NCI-H82 (cell line): ENCODE data around the gene FKTN.

Source experiments
- DNase-seq: peaks from one replicate; lab custom pipeline; 2025; lab: John Stamatoyannopoulos, UW

FKTN gene

DNA sequence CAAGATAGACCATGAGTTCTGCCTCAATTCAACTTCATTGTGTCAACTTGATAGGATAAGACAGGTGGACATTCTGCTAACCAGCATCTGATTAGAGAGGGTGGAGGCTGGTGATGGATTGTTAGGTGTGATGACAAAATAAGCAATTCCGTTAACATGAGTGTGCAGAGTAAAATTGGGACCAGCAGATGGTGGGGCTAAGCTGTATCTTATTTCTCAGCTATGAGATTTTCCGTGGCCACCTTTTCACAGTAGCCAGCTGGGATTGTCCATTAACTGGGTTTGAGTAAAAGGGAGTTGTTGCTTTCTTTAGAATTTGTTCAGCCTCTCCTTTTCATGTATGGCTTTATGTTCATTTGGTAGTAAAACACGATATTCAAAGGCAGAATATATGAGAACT, 75.5 kb downstream of the FKTN start:
- peak; percentile 99 for DNase-seq

- DNase-seq: no peak
Observed at GRCh38 chr9:105636331-105636730, 78.4 kb downstream of the FKTN start.

DNA sequence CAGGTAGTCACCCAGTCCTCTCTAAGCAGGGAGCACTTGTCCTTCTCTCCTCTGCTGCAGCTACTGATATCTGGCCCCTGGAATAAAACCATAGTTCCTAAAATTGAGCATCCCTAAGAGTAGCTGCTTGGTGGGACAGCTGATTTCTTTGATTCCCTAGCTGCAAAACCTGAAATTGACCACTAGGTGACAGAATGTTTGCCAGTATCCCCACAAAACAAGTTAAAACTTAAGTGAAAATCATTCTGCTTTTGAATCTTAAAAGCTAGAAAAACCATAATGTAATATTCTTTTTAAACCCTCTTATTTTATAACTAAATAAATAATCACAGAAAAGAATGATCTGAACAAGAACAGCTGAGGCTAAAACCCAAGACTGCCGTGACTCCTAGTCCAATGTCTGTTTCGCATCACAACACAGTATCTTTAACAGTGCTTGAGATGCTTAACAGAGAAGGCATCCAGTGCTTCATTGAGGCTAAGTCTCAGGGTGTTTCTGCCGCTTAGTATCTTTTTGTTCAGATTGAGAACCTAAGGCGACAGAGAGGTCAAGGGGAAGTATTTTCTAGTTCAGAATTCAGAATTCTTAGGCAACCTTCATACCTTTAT, 80.0 kb downstream of the FKTN start:
- peak; percentile 11 for DNase-seq

GRCh38 chr9:105639936-105640335, 82.0 kb downstream of the FKTN start:
- no peak for DNase-seq

- DNase-seq: no peak
Observed at GRCh38 chr9:105643795-105644194, 85.9 kb downstream of the FKTN start.

- DNase-seq: peak; percentile 96
Observed at GRCh38 chr9:105646879-105647594, 89.1 kb downstream of the FKTN start.

- peak; percentile 69 for DNase-seq
Observed at GRCh38 chr9:105647595-105648349, 89.8 kb downstream of the FKTN start.

- DNase-seq: peak; percentile 96
Observed at GRCh38 chr9:105651806-105652205, 93.9 kb downstream of the FKTN start.

- DNase-seq: peak; percentile 62
Observed at GRCh38 chr9:105656131-105656921, 98.4 kb downstream of the FKTN start.

GRCh38 chr9:105658351-105658750, 100.4 kb downstream of the FKTN start:
- DNase-seq: peak; percentile 24

DNA sequence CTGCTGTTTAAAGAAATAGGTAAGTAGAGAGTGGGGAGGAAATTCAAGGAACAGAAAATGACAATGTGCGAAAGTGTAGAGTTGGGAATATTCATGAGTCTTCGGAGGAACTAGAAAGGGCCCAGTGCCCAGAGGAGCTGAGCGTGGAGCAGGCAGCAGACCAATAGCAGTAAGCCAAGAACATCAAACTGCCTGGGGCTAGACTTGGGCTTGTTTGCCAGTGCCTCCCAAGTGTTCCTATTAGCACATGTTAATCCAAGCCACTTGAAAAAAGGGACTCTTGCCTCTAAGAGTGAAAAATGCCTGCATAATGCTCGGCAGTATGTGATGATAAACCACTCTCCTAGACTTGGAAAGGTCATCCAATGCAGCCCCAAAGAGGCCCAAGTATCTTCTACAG, 103.1 kb downstream of the FKTN start:
- no peak for DNase-seq

- DNase-seq: no peak
Observed at GRCh38 chr9:105662184-105663104, 104.5 kb downstream of the FKTN start, which contains the start of gene TAL2. Gene TAL2, plus strand, starts transcription at chr9:105662457. Its CDS starts 40 bp downstream, at chr9:105662497.

DNA sequence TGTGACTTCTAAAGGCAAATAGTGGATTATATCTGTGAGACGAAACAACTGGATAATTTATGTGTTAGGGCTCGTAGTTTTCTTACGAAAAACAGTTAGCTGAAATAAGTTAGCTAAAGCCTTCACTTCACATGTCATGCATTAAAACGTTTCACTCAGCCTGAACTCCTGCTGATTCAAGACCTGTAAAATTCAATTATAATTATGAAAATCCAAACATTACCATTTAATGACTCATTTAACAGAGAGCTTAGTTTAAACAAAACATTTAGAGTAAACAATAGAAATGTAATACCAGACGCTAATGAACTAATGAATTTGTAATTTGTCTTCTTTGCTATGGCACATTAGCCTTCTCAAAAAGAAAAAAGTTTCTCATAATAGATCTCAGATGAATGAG, 106.0 kb downstream of the FKTN start:
- DNase-seq: no peak

DNA sequence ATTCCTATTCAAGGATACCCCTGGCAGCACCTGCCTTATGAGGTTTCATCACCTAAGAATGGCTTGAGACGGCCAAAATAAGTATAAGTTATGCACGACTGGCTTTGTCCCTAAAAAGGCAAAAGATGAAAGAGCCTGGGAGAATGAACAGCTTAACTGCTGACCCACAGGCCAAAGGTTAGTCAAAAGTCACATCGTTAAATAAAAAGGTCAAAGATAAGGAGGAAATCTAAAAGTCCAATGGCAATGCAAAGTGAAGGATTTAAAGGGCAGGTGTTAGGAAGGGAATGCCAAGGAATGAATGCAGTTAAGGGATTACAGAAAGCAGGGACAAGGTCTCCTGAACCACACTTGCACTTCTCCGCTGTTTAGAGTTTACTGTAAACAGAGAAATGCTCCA, 109.9 kb downstream of the FKTN start:
- no peak for DNase-seq

DNA sequence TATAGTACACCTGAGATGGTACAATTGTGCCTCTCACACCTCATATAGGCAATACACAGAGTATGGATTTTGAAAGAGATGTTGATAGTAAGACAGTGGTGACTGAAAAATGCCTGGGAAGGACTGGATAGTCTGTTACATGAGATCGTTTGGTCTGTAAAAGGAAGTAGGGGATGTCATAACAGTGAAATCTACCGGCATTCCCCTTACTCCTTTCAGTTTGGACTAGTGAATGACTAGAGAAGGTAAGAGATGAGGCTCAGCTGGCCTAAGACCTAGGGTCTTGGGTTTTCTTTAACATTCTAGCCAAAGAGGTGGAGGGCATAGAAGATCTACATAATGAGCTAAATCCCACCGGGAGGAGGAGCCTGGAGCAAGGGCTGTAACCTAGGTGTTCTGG, 112.4 kb downstream of the FKTN start:
- DNase-seq: peak; percentile 18

- no peak for DNase-seq
Observed at GRCh38 chr9:105670775-105671174, 112.8 kb downstream of the FKTN start.

GRCh38 chr9:105672711-105673234, 114.8 kb downstream of the FKTN start:
- no peak for DNase-seq

DNA sequence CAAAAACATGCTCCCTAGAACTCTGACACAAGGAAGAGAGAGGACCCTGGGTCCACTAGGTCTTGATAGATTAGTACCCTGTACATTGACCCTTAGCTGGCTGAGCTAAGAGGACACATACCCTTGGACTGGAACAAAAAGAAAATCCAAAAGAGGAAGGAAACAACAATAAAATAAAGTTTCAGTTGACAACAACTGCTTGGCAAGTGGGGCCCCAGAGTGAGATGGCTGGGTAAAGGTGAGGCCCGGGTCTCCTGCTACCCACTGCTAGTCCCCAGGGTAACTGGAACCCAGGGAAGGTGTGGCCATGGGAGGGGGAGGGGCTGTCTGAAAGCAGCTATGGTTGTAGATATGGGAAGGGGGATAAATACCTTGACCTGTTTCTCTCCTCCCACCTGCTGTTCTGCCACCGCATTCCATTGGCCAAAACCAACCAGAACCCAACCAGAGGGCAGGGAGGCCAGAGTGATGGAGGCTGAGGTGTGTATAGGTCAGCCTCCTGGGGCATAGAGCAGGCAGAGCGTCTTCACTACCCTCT, 116.0 kb downstream of the FKTN start:
- DNase-seq: no peak

- DNase-seq: peak; percentile 84
Observed at GRCh38 chr9:105676351-105676923, 118.5 kb downstream of the FKTN start.

DNA sequence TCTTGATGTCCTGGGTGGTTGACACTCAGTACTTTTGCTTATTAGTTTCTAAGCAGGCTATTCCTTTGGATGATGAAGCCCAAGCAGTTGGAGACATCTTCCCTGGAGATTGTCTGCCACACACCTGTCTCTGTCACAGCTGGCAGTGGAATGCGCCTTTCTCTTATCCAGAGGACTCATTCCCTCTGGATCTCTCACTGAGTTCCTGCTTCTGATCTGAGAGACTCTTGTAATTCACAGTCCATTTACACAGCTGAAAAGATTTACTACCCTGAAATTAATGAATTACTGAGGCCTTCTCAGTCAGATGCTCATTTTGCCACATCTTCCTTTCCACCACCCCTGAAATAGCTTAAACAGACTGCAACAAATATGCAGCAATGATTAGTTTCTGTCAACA, 120.2 kb downstream of the FKTN start:
- peak; percentile 36 for DNase-seq
